HG03135 (cell line): ENCODE measurements around the gene QSOX2.

Experiments used
- ATAC-seq: cut with Tn5 transposase; IDR thresholded peaks from one replicate; pipeline ENCODE4 v1.9.1; 2021; ENCODE audit warnings: mild to moderate bottlenecking, moderate library complexity; ENCODE audit not compliant: unreplicated experiment

The QSOX2 gene

GRCh38 chr9:136178773-136179075 lies 66.9 kb downstream of the QSOX2 start:
- no peak for ATAC-seq

GRCh38 chr9:136178061-136178772 lies 67.4 kb downstream of the QSOX2 start:
- no peak for ATAC-seq

DNA sequence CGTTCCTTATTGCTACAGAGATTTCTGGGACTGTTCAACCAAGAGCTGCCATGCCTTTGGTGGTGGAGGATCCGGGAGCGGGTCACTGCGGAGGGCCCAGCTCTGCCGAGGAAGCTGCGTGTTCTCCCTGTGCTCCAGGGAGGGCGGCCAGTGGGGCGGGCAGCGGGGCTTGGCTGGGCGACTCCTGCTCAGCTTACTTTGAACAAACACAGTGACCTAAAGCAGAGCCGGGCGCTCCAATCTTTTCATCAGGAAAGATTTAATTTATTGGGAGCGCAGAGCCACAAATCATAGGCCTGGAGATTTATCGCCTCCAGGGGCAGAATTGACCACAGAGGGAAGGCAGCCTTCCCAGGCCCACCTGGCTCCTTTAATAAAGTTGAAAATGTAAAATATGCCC lies 68.4 kb downstream of the QSOX2 start:
- no peak for ATAC-seq

DNA sequence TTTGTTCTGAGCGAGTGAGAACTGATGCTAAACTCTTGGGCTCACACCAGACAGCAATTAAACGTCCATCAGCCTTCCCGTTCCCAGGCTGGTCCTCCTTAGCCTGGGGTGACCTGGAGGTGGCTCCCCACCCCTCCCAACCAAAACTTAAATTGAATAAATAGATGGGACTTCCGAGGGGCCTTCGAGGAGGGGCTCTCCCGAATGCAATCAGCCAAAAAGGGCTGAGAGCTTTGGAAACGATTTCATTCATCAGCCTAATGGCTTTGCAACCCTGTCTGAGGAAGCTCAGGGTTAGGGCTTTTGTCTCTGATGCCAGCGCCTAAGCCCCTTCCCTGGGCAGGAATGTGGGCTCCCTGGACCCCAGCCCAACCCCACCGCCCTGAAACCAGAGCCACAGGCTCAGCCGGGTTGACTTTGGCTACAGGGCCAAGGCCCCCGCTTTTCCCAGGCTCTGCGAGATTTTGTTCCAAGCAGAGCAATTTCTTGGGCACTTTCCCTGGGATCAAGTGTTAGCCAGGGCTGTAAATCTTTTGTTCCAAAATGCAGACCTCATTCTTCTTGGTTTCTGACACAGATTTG lies 69.9 kb downstream of the QSOX2 start:
- ATAC-seq: no peak

- no peak for ATAC-seq
These were observed 70.6 kb downstream of the QSOX2 start for GRCh38 chr9:136174779-136175615.

GRCh38 chr9:136173648-136174290 lies 71.8 kb downstream of the QSOX2 start:
- no peak for ATAC-seq

DNA sequence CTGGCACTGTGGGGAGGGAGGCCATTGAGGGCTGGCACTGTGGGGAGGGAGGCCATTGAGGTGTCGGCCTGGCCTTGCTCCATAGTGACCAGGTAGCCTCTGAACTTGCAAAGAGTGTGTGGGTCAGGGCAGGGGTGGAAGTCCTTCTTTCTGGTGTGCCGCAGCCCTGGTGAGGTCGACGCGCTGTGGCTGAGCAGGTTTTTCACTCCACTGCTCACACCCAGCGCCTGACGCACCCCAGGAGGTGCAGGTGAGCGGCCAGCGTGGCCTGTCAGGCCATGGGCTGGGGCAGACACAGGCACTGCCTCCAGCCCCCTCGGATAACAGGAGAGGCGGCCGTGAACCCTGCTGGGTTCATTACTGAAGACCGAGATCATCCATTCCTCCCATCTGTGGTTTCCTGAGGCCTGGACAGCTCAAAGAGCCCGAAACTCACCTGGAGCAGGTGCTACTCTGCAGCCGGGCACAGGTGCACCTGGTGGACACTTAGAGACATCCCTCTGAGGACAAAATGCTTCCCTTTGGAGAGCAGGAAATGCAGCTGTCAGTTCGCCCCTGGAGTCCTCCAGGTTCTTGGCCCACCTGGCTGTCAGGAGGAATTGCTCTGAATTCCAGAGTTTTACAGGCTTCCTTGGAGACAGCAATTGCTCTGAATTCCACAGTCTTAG lies 73.1 kb downstream of the QSOX2 start:
- no peak for ATAC-seq

- no peak for ATAC-seq
These were observed 73.7 kb downstream of the QSOX2 start for GRCh38 chr9:136171801-136172411.

DNA sequence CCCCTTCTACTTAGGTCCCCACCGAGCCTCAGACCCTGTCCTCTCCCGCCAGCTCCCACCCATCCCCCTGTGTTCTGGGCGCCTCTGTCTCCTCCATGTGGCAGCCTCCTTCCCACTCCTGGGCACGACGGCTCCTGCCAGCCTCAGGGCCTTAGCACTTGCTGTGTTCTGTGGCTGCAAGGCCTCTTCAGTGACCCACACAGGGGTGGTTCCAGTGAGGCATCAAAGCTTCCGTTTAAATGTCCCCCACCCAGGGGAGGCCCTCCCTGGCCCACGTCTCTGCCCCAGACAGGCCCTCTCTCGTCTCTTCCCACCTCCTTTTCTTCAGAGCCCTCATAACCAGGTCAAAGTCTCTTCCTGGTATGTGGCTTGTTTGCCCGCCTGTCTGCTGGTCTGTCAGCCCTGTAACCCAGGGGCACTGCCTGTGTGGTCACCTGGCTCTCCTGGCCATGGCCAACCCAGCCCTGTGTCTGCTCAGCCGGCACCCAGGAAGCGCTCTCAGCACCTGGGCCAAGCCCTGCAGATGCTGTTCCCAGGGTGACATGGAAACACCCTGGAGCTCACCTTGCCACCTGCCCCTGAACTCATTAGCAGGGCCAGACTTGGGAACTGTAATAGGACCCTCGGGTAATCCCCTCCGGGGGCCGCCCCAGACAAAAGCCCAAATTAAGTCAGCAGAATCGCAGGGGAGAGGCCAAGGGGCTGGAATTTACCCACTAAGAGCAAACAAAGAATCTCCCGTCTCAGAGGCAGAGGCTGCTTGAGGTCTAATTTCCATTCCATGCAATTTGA lies 74.4 kb downstream of the QSOX2 start:
- ATAC-seq: no peak

DNA sequence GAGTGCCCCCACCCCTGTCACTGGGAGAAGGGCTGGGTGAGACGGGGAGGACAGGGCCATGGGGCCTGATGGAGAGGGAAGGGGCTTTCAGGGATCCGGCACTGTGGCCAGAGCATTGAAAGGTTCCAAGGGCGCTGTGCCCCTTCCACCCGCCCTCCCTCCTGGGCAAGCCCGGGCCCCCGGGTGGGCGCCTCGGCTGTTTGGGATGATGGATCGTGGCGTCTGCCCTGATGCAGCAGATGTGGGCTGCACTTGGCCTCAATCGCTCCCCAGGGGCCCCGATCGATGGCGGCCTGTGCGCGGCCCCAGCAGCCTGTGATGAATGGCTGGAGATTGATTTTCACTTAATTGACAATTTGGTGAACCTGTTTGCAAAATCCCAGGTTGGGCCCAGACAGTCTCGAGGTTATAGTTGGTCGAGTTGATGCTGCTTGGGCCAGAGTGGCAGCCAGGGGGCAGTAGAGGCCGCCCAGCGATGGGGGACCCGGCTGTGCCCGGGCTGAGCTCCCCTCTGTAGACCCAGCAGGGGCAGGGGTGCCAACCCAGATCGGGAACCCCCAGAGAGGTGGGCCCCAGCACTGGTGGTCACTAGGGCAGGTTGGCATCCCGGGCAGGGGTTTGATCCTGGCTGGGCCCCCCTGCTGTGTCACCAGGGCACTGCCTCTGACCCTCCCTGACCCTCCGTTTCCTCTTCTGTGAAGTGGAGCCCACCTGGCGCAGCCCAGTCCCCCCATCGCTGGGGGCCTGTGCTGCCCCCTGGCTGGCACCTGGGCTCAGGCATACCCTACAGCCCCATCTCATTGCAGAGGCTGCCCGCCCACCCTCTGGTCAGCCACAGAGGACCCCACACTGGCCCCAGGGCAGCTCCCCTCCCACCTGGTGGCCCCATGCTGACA lies 75.4 kb downstream of the QSOX2 start:
- no peak for ATAC-seq

DNA sequence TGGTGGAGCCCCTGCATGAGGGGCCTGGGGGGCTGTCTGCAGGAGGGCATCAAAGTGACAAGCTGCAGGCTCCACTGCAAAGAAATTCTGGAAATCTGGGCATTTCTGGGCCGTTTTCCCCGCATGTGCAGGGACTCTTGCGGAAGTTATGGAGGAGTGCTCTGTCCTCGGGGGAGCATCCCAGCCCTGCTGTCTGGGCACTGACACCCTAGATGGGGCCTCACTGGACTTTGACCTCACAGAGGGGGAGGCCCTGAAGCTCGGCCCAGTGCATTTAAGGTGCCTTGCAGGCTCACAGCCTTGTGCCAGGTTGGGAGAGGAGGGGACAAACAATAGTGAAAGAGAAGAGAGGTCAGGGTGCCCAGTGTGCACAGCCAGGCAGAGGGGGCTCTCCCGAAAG lies 76.1 kb downstream of the QSOX2 start:
- ATAC-seq: no peak

DNA sequence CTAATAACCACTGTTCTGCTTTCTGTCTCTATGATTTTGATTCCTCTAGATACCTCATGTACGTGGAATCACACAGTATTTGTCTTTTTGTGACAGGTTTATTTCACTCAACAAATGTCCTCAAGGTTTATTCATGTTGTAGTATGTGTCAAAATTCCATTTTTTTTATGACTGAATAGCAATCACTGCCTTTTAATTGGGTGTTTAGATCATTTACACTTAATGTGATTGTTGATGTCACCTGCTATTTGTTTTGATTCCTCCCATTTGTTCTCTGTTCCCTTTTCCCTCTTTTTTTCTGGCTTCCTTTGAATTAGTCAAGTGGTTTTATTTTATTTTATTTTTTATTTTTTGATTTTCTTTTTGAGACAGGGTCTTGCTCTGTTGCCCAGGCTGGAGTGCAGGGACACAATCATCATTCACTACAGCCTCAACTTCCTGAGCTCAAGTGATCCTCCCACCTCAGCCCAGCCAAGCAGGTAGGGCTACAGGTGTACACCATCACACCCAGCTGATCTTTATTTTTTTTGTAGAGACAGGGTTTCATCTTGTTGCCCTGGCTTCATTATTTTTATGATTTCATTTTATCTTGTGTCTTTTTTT lies 82.3 kb downstream of the QSOX2 start:
- ATAC-seq: no peak

GRCh38 chr9:136160995-136161610 lies 84.5 kb downstream of the QSOX2 start:
- no peak for ATAC-seq

DNA sequence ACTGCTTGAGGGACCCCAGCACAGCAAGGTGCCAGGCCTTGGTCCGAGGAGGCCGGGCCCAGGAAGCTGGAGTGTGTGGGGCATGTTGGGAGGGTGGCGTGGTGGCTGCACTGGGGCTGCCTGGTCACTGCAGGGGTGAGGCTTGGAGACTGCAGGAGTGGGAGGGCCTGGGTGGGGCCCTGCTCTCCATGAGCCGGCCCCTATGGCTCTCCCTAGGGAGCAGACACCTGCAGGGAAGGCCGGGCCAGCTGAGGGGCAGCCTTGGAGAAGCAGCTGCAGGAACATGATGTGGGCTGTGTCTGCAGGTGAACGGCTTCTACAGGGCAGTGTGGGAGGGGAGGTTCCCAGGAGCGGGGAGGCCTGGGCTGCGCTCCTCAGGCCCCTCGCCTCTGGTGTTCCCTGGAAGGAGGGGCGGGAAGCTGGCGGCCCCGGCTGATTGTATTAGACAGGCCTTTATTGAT lies 85.2 kb downstream of the QSOX2 start:
- no peak for ATAC-seq

DNA sequence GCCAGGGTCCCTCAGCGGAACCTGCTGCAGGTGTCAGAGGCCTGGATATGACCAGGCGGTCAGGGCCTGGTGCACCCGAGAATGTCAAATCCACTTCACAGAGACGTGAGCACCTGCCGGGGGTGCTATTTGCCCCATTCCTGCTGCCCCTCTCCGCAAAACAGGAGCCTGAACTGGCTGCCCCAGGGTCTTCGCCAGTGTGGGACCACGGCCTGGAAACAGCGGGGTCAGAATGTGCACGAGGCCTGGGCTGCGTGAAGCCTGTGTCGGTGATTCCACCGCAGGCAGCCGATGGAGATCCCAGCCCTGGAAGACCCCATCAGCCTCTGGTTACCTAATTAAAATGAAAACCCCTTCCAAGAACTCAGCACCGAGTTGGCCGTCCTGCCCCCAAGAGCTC lies 85.8 kb downstream of the QSOX2 start:
- ATAC-seq: no peak

- no peak for ATAC-seq
These were observed 87.9 kb downstream of the QSOX2 start for GRCh38 chr9:136157477-136158265.
